Stimulated activated CD4-positive, alpha-beta T cell treated with anti-CD3 and anti-CD28 coated beads, Interleukin-1b, Interleukin-23, amount 100 ng/mL, for 24 hours (primary cell): ENCODE data around the gene SIL1.
"Not testable (repeated sequence)": the region's sequence is repeated elsewhere in the genome, so short reads cannot be mapped to it uniquely, and the experiment has no call there.

ENCODE experiments used
- DNase-seq, 4 experiments: peaks; one replicate each; pipeline ENCODE4 v3.0.0-alpha.2; 2020; ENCODE audit warnings: low read depth in 4 of 4, low spot score in 1 of 4

The SIL1 gene

DNA sequence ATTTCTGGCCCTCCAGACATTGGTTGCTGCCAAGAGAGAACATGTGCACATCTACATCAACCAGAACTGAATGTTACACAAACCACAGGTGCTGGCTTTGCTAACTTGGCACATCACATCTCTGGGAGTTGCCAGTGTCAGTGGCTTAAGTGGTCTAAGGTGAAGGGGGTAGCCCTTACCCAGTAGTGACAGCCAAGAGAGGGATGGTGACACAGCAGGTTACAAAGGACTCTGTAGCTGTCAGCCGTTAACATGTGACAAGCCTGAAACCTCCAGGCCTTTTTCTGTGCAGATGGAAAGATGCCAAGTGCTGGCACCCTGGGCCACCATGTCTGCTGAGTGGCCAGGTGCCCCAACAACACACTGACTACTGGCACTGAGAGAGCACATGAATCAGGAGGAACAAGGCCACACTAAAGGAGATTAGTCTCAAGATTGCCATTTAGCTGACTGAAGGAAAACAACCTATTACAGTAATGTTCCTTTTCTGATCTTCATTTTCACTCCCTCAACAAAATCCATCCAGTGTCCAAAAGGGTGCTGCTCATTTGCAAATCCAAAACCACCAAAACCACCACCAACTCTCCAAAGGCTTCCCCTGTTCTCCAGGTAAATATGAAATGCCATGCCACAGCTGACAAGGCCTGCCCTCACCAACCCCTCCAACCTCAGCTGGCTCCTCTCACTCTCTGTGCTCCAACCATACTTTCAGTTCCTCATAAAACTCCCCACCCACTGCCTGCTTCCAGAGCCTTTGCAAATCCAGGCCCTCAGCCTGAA lies 20.2 kb downstream of the SIL1 start:
- DNase-seq, result no peak

DNA sequence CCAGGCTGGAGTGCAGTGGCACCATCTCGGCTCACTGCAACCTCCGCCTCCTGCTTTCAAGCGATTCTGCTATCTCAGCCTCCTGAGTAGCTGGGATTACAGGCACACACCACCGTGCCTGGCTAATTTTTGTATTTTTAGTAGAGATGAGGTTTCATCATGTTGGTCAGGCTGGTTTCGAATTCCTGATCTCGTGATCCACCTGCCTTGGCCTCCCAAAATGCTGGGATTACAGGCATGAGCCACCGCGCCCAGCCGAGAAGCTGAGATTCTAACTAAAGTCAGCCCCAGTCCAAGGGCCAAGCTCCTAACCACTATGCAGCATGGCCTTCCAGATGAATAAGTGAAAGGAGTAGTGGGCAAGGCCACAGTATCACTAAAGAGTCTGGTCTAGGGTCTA lies 20.9 kb downstream of the SIL1 start:
- not testable (repeated sequence) for DNase-seq

DNA sequence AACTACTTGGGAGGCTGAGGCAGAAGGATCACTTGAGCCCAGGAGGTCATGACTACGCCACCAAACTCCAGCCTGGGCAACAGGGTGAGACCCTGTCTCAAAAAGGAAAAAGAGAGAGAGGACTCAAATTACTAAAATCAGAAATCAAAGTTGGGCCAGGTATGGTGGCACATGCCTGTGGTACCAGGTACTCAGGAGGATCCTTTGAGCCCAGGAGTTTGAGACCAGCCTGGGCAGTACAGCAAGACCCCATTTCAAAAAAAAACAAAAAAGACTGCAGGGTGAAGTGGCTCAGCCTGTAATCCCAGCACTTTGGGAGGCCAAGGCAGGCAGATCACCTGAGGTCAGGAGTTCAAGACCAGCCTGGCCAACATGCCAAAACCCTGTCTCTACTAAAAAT lies 23.8 kb downstream of the SIL1 start:
- not testable (repeated sequence) for DNase-seq

DNA sequence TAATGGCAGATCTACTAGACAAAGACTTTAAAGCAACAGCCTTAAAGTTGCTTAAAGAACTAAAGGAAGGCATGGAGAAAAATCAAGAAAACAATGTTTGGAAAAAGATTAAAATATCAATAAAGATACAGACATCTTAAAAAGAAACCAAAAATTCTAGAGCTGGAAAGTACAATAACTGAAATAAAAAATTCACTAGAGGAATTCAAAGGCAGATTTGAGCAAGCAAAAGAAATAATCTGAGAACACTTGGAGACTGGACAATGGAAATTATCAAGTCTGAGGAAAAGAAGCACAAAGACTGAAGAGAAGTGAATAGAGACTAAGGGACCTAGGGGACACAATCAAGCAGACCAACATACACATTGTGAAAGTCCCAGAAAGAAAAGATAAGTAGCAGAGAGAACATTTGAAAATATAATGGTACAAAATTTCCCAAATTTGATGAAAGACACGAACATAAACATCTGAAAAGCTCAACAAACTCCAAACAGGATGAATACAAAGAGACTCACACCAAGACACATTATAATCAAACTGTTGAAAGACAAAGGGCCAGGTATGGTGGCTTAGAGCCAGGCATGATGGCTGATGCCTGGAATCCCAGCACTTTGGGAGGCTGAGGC lies 26.3 kb downstream of the SIL1 start:
- no peak for DNase-seq

DNA sequence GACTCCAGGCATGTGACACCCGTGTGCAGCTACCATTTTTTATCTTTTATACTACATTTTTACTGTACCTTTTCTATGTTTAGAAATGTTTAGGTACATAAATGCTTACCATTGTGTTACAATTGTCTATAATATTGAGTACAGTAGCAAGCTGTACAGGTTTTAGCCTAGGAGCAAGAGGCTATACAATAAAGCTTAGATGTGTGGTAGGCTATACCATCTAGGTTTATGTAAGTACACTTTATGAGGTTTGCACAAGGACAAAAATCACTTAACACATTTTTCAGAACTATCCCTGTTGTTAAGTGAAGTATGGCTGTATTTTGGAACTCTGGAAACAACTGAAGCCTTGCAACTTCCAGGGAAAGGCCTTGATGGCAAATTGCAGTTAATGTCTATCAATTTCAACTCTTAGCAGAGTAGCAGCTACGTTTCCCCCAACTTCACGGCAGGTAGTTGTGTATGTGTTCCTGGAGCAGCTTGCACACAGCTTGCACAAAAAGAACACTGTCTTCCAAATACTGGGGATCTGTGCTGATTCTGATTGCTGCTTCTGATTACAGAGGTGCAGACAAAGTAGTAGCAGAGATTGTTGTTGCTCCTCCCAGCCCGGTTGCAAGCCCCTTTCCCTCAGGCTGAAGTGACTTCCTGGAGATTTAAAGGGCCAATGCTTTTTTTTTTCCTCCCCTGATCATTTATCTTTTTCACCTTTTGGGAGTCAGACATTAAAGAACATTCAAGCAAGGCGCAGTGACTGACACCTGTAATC lies 30.0 kb downstream of the SIL1 start:
- no peak for DNase-seq

DNA sequence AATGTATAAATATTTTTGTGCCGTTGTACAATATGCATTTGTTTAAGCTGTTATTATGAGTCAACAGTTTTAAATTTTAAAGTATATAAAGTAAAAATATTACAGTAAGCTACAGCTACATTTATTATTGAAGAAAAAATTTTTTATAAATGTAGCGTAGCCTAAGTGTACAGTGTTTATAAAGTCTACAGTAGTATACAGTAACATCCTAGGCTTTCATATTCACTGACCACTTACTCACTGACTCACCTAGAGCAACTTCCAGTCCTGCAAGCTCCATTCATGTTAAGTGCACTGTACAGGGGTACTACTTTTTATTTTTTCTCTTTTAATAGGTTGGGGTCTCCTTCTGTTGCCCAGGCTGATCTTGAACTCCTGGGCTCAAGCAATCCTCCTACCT lies 30.6 kb downstream of the SIL1 start:
- DNase-seq, result no peak

DNA sequence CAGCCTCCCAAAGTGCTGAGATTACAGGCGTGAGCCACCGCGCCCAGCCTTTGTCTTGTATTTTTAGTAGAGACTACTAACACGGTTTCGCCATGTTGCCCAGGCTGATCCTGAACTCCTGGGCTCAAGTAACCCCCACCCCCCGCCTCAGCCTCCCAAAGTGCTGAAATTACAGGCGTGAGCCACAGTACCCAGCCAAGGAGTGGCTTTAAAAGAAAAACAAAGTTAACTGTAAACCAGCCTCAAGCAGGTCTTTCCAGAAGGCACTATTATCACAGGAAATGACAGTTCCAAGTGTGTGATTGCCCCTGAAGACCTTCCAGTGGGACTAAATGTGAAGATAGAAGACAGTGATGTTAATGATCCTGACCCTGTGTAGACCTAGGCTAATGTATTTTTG lies 31.1 kb downstream of the SIL1 start:
- no peak for DNase-seq

DNA sequence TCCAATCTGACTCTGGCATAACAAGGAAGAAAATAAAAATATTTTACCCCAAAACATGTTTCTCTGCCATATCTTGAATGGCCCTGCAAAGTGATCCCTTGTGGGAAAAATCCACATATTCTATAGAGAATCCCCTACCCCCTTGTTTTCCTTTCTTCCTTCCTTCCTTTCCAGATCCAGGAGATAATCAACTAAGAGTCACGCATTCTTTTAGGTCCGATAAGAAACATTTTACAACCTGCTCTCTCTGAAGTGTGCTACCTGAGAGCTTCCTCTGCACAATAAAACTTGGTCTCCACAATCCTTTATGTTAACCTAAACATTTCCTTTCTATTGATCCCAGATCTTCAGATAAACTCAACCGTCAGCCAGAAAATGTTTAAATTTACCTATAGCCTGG lies 33.3 kb downstream of the SIL1 start:
- not testable (repeated sequence) for DNase-seq

DNA sequence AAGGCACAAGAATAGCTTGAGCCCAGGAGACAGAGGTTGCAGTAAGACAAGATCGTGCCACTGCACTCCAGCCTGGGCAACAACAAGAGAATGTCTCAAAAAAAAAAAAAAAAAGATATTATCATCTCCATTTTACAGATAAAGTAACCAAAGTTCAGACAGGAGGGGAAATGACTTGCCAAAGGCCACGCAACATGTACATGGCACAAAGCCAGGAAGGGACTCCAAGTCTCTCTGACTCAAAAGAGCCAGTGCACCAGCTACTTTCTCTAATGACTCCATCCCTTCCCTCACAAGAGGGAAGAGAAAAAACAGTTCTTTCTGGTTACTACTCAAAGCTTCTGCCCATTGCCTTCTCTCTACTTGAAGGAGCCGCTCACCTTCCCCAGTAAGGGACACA lies 34.1 kb downstream of the SIL1 start:
- DNase-seq, result no peak

DNA sequence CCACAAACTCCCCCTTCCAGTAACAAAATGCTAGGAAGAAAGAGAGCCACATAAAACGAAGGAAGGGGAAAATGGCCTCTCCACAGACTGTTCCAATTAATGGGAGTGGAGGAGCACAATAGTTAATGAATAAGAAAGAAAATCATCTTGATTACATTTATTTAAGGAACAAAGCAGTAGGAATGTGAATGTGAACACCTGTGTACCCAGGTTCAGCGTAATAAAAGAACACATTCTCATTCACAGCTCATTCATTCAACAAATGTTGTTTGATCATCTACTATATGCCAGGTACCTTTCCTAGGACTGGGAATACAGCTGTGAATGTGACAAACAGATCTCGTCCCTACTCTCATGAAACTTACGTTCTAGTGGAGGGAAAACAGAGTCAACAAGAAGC lies 35.7 kb downstream of the SIL1 start:
- DNase-seq, result no peak

DNA sequence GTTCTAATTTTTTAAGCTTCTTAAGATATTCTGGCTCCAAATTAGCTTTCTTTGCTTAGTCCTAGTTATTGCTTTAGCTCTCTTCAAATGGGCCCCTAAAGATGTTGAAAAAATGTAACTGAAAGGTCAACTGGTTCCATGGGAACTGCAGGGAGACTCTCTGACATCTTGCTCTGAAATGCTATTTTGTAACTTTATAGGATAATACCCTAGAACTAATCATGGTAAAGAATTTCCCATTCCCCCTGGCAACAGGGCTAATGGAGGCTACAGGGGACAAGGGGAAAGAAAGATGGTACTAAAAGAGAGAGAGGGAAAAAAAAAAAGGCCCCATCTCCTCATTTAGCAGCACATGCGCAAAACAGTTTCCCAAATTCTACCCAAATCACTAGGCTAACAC lies 39.4 kb downstream of the SIL1 start:
- DNase-seq, result no peak

DNA sequence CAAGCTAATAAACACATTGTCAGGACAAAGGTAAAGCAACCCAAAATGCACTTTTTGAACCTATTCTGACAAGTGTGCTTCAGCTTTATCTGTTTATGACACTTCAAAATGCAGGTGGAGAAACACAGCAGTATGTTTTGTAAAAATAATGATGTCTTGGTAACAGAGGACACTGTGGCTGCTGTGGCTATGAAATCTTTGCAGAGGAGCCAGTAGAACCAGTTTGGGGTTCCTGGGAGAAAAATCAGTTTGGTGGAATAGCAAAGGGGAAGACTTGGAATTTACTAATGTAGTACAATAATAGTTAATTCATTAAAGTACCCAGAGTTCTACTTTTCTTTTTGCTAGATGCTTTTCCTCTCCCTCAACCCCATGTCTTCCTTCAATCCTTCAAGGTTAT lies 40.6 kb downstream of the SIL1 start:
- no peak for DNase-seq

DNA sequence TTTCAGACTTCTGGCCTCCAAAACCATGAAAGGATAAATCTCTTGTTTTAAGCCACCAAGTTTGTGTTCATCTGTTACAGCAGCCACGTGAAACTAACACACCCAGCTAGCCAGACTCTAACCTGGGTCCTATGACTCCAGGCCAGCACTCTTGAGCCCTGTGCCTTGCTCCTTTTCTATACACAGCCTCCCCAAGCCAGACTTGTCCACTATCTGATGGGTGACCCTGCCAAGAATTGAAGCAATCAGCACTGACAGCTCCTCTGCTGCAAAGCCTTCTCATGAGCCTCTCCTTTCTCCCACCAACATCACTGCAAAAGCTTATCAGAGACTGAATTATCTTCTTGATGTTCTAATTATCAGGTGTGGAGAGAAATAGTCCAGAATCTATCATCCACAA lies 41.4 kb downstream of the SIL1 start:
- DNase-seq, result no peak

DNA sequence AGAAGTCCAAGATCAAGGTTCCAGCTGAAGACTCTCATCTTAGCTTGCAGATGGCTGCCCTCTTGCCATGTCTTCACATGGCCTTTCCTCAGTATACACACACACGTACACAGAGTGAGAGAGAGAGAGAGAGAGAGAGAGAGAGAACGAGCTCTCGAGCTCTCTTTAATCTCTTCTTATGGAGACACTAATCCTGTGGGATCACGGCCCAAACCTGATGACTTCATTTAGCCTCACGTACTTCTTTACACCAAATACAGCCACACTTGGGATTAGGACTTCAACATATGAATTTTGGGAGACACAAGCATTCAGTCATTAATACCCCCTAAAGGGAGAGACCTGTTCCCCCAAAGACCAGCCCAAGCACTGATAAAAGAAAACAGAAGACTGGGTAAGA lies 42.8 kb downstream of the SIL1 start:
- DNase-seq, result no peak

DNA sequence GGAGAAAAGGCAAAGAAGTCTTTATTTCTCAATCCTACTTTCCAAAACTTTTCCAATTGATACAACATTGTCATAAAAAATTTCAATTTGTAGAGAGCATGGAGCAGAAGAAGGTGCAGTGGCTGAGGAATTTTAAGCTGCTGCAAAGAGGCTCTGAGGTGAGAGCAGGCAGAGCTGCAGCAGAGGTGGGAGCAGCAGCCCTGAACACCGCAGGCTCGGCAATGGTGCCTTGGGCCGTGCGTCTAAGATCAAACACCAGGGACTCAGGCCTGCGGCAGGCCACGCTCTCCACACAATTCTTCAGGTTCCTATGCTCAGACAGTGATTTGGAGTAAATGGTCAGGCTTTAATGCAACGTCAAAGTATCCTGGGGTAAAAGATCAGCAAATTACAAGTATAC lies 46.3 kb downstream of the SIL1 start:
- DNase-seq, result no peak

DNA sequence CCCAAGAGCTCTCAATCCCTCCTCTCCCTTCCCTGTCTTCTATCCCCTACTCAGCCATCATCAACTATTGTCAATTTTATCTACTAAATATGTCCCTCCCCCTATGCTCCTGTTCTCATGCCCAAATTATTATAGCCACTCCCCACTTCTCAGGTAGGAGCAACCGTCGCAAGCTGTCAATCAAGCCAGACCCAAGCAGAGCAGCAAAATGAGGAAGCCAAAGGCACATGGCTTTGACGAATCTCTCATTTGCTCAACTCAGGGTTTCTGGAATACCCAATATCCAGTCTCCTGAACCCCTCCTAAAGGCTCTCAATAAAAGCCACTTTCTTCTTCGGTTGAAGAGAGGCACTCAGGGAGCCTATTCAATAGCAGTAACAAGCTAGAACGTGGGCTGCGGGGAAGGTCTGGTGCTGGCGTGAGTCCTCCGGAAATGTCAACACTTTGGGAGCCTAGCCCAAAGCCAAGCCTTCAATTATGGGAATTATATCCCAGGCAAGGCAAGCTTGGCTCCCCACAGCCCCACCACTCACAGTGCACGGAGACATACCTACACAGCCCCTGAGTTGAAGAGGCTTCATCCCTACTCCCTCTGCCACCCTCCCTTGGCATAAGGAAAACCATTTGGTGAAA lies 47.7 kb downstream of the SIL1 start:
- no peak for DNase-seq

DNA sequence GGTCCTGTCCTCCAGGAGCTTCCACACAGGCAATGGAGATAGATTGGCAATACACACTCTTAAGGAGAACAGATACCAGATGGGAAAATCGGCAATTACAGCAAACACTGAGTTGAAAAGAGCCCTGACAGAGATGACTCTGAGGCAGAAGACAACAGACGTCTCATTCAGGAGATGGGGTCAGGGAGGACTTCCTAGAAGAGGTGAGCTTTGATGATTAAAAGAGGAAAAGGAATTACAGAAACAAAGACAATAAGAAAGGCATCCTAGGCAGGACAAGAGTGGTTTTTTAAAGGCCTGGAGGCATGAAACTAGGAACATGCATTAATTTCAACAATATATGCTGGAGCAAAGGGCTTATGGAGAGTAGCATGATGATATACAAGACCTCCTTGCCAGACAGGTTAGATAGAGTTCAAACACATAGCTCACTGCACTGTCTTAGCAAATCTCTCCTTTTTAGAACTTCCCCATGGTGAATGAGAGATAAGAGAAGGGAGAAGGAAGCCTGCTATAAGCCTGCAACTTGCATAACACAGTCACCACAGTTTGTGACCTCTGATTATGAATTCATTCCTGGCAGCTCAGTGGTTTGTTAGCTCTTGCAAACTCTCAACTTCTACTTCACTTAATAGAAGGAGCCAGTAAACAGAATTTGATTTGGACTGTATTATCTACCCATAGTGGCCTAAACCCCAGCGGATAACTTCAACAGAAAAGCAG lies 48.5 kb downstream of the SIL1 start:
- DNase-seq, result no peak

DNA sequence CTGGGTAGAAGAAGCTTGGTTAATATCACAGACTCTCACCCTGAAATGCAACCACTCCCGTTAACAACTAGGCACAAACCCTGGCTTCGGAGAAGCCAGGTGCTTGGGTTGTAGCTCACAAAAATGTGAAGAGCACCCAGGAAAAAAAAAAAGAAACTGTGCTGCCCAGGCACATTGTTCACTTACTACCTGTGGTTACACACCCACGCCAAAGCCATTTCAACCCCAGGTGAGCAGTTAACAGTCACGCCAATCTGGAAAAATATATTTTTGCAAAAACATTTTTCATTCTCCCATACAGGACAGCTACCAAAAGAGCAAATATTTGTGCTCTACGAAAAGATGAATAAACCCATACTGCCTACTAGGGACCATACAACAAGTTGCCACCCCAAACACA lies 49.2 kb downstream of the SIL1 start:
- DNase-seq, result no peak

DNA sequence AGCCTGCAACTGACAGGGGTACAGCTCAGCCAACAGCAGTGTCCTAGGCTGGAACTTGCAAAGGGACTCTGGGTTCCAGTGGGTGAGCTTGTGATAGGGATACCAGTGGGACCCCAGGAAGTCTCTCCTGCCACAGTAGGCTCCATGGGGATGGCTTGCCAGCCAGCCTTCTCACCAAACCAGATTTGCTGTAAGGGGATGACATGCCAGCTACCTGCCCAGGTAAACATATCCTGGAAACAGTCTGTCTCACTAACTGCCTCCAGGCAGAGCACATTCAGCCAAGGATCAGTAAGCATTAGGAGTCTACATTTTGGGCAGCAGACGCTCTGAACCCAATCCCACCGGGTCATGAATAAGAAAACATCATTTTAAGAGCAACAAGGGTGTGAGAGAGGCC lies 49.9 kb downstream of the SIL1 start:
- DNase-seq, result no peak

DNA sequence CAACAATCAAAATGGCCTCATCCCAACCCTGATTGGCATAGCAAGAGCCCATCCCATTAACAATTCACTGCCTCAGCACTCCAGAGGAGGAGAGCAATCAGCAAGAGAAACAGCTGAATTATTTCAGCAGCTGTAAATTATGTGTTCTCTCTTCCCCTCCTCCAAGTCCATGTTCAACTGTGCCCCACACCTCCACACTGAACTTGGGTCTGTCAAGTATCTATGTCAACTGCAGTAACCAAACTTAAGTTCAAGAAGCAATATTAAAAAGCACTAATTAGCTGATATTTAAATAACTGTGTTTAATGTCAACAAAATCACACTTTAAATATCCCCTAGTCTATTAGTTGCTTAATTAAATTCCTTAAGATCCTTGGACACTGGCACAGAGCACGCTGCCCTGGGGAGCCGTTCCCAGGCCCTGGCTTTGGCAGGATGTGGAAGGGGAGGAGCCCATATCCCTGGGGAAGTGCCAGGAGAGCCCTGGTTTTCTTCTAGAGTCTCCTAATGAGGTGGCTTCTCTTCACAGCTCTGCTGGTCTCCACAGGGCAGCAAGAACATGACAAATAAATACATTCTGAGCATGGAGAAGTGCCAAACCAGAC lies 50.6 kb downstream of the SIL1 start:
- DNase-seq, result no peak
